Glomerular endothelial cell (primary cell): Measurements from ENCODE around the gene CCDC136. TPM values are rescaled to one million over a fixed set of nuclear protein-coding genes. Genes with fewer than 3 reads are reported as not detected.

Experiments used
- DNase-seq: peaks from one replicate; pipeline ENCODE4 v3.0.0-alpha.2; 2011; ENCODE audit warnings: low read depth, low spot score; ENCODE audit errors: extremely low read depth
- total RNA-seq: library from RNA; depleted of rRNA; stranded (reverse); fragments of >200 nt; gene quantifications from 2 replicates; pipeline ENCODE4 v1.2.3, GENCODE V29; 2015

The CCDC136 gene
- total RNA-seq, 1 donor from 2014 or later: 2.3 TPM

DNA sequence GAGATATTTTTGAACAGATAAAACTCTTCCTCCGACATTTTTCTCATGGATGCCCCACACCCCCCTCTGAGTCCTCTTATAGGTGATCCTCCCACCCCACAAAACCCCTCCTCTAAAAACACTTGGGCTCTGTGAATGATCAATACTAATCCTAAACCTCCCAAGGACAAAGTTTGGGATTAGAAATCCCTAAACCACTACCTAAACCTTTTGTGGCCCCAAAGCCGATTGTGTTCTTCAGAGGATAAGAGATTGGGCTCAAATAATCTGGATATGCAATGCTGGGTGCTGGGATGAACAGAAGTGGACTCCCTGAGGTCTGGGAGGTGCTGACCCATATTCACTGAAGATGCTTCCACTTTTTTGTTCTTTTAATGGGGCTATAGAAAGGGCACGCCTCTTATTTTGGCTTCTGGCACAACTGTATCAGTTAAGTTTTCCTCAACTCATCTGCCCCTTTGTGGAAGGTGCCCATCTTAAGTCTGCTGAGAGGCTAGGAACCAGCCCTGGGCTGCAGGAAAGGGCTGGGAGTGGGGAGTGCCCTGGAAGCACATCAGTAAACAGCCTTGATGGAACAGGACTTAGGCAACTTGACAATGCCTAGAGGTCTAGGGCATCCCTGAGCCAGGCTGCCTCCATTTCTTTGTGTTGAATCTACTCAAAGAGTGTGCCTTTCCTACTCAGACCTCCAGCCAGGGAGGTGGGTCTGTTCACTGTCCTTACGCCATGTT is 15.9 kb upstream of the CCDC136 start, which contains the start of gene OPN1SW:
TSS of gene OPN1SW (minus strand) at position 51 of the 731 bp plus-strand sequence. CDS start at position 38, 13 bp downstream.
- DNase-seq: no peak

DNA sequence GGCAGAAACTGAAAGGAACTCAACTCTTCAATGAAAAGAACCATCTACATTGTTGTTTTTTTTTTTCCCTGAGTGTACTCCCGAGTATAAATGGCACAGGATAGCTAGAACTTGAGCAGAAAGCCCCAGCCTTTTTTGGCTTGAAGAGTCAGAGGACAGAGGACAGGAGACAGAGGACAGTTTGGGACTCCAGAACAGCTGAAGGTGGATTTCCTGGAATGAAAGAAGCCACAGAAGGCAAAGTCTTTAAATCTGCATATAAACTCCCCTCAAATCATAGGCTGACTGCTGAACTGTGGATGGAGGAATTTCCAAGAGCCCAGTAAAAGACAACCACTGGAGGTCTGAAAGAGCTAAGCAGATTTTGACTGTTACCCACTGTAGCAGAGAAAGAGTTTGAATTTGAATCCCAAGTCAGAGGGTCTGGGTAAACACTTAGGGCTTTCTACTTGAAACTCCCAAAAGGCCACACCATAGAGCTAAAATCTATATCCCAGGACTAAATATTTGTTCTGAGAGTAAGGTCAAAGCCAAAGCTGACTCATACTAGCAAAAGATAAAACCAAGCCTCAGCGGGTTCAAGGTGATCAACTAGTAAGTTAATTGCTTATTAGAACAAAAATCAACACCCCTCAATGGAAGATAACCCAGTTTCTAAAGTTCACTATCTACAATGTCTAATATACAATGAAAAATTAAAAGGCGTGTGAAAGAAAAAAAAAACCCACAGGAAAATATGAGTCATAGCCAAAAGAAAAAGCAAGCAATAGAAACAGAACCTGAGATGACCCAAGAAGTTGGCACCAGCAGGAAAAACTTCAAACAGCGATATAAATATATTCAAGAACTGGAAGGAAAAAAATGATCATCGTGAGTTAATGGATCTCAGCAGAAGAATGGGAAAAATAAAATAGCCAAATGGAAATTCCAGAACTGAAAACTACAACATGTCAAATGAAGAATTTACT is 14.3 kb upstream of the CCDC136 start:
- DNase-seq: no peak

DNA sequence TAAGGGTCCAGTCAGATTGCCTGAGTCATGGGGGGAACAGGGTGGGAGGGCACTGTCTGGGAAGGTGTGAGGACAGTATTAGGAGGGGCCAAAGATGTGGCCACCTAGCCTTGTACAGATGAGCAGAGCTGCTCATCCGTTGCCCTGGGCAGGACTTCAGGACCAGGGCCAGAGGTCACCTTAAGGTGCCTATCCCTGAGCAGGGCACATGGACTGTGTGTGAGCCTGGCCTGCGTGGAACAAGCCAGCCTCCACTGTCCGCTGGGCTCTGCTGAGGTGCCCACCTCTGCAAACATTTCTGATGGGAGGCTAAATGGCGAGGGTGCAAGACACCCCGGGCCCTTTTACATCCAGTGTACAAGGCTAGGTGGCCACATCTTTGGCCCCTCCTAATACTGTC is 12.8 kb upstream of the CCDC136 start:
- DNase-seq: no peak

DNA sequence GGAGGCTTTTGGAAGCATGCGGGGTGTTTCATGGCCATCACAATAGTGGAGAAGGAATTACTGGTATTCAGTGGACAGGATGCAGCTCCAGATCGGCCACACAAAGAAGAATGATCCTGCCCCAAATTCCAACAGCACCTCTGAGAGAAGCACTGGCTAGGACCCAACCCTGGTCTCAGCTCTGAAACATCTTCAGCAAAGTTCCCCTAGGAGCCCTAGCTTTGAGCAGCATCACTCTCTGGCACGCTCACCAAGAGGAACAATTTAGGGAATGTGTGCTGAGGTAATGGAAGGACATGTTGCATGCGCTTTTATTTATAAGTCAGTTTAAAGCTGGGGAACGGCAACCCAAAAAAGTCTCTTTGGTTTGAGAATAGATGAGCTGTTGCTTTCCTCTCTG is 10.6 kb upstream of the CCDC136 start:
- no peak for DNase-seq

DNA sequence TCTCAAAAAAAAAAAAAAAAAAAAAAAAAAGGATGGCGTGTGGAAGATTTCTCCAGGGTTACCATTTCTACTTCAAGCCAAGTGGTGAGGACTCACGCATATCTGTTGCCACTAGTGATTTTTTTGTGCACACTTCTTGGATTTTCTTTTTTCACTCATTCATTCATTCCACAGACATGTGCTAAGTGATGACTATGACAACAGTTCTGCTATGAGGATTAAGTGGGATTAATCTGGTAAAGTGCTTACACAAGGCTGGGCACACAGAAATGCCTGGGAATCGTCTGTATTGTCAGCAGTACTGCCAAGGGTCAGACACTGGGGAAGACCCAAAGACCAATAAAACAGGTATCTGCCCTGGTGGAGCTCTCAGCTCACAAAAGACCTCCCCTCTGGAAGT is 9.9 kb upstream of the CCDC136 start:
- DNase-seq: no peak

DNA sequence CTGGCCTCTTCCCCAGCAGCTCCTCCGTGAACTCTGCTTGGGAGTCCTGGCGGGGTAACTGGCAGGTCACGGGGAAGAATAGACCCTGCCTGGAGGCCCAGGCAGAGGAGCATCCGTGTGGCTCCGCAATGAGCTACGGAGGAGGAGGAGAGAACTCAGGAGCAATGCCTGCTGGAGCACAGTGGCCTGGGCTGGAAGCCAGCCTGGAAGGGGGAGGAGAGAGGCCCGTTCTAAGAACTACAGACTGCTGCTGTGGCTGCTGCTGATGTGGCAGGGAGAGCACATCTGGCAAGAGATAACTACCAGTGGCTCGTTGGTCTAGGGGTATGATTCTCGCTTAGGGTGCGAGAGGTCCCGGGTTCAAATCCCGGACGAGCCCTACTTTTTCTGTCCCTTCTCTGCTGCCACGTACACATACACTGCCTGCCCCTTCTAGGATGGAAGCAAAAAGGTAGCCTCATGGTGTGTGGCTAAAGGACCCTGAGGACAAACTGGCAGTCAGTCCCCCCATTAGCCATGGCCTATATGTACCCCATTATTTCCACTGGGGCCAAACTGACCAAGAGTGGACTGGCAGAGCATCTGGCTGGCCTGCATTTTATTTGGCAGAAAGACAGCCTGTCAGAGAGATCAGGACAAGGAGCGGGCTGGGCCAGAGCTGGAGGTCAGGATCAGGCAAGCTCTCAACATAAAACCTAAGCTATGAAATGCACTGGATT is 8.5 kb upstream of the CCDC136 start:
- DNase-seq: no peak

DNA sequence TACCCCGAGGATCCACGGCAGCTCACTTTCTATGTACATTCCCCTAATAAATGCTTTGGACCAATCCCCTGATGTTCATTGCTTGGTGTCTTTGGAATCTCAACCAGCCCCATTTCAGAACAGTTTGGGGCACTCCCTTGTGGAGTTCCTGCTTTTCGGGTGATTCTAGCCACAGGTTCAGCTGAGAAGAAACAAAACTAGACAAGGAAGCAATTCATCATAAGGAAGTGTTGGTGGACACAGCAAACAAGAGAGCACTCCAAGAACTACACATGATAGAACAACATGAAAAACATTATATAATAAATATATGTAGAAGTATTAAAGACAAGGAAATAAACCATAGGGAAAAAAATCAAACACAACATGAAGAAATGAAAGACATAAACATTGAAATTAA is 6.0 kb upstream of the CCDC136 start:
- no peak for DNase-seq

DNA sequence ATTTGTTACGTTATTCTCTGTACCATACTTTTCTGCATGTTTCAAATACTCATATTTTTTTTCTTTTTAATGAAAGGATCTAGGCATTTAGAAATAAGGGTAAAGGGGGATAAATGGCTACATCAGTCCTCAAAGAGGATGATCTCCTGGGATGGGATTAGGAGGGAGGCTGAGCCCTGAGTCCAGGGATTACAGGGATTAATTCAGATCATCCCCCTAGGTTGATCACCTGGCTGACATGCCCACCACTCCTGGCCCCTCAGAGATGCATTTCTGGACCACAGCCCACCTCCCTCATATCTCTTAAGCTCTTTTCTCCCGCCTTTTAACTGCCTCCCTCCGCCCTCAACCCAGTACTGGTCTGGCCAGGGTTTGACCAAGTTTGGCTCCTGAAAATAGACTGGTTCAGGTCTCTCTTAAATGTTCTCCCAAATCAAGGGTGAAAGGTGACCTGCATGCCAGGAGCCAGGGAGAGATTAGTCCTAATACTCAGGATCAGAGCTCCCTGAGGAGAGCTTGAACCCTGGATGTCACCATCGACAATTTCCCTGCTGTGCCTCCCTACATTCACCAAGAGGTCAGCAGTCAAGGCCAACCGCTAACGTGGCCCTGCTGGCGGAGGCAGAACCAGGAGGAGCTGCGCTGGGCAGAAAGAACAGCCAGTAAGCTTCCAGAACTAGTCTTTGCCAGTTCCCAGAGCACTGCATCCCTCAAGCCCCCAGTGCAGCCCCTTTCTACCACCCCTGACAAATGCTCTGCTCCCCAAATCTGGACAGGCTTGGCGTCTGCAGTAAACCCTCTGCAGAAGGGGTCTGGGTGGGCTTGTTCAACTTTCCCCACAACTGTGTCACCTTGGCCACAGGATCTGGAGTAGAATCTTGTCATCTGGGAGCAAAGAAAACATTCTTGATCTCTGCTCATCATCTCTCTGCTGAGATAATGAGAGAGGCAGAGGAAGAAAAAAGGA is 3.0 kb upstream of the CCDC136 start:
- DNase-seq: no peak

DNA sequence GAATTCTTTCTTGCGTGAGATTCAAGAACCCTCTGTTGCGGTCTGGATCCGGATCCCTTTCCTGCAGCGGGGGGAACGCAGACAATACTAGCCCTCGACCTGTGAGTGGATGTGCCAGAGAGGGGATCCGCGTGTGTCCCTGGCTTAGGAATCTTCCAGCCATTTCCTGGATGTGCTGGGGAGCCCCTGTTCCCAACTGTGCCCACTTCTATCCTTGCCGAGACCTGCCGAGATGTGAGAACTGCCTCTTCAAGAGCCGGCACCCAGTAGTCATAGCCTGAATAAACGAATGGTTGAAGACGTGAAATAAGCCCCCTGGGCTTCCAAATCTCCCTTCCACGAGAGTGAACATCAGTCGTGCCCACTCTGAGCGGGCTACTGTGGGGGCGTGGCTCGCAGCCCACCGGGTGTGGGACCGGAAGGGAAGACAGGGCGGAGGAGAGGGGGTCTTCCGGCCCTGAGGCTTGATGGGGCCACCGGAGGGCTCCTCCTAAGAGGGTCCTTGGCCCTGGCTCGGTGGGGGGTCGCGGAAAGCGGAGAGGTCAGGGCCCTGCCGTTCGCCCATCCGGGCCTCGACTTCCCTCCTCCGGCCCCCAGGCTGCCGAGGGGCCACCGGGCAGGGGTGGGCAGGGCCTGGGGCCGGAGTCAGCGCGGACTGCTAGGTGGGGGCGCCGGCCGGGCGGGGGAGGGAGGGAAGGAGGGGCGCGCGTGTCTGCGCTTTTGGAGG is 1.3 kb upstream of the CCDC136 start:
- no peak for DNase-seq

DNA sequence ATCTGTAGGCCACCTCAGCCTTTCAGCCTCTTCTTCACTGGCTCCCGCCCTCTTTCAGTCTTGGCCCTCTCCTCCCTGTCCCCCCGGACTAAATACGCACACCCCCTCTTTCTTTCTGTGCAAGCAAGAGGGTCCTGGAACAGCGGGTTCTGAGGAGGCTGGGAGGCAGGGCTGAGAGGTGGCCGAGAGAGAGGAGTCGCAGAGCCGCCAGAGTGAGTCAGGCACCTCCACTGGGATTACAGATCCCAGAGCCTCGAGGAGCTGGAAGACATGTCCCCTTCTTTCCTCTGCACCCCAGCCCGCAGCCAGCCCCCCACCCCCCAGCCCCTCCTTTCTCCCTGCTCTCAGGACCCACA is 182 bp downstream of the CCDC136 start:
- DNase-seq: no peak

DNA sequence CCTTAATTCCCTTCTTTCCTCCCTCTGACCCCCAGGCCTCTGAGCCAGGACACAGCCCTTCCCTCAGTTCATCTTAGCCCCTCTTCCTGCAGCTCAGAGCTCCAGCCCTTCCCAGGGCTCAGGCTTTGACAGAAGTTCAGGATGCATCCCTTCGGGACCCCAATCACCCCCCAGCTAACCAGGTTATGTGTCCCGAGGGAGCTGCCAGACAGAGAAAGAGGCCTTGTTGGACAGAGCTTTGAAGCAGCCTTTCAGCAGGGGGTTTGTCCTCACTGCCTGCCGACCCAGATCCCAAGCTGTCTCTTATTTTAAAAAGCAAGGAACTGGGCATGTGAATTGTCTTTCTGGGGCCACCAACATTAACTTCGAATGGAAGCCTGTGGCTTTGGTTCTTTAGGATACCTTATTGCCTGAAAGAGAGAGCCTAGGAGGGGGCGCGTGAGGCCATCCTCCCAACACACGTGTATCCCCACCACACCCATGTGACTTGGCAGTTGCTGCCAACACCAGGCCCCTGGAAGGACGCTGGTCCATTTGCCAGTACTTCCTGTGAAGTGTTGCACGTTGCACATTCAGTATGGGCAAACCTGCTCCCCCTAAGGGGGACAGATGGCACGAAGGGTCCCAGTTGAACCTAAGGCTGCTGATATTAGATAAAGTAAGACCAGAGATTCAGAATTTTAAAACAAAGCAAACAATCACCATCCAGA is 858 bp downstream of the CCDC136 start:
- DNase-seq: no peak

DNA sequence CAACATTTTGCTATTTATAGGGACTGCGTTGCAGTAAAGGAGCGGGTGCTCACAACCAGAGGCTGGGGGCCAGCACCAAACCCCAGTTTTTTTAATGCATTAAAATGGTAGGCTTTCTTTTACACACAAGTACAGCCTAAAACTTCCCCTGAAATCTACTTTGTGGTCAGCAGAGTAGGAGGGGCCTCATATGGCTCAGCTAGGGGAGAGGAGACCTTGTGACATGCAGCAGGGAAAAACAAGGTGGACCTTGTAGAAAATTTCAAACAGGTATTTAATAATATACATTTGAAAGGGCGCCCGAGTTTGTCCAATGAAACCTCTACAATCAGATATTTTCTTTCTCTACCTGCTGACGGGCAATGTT is 1.4 kb downstream of the CCDC136 start:
- no peak for DNase-seq

DNA sequence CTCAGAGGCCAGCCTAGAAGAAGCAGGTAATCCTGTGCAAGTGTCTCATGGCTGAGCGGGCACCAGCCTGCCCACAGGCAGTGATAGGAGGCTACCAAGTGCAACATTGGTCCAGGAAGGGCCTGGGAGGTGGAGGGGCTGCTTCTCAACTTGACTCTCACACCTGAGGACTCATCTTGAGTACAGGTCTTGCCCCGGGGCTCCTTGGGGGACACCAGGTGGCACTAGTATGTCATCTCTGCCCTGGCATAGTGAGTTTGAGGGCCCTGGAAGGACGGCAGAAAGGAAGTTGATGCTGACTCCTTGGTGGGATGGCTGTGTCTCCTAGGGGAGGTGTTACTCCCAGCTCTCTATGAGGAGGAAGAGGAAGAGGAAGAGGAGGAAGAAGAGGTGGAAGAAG is 2.3 kb downstream of the CCDC136 start:
- DNase-seq: no peak

DNA sequence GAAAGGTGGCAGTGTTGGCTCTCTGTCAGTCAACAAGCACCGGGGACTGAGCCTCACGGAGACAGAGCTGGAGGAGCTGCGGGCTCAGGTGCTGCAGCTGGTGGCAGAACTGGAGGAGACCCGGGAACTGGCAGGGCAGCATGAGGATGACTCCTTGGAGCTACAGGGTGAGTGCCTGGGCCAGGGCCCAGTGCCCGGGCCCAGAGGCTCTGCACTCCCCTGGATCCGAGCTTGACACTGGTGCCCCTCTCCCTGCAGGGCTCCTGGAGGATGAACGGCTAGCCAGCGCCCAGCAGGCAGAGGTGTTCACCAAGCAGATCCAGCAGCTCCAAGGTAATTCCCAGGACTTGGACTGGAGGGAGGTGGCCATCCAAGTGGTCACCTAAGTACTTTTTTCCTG is 2.7 kb downstream of the CCDC136 start:
- DNase-seq: no peak

DNA sequence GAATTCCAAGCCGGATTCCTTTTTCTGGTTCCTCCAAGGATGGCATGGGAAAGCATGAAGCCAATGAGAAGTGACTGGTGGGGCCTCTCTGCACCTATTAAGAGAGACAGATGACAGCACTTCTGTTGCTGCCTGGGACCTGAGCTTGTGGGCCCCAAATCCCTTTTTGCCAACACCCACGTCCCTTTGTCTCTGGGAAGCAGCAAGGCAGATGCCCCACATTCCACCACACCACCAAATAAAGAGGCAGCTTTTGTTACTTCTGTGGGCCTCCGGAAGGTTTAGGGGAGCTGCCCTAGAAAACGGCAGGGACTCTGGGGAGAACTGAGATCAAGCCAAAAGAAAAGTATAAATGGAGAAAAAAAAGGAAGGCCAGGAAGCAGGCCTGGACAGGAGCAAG is 3.4 kb downstream of the CCDC136 start:
- no peak for DNase-seq

DNA sequence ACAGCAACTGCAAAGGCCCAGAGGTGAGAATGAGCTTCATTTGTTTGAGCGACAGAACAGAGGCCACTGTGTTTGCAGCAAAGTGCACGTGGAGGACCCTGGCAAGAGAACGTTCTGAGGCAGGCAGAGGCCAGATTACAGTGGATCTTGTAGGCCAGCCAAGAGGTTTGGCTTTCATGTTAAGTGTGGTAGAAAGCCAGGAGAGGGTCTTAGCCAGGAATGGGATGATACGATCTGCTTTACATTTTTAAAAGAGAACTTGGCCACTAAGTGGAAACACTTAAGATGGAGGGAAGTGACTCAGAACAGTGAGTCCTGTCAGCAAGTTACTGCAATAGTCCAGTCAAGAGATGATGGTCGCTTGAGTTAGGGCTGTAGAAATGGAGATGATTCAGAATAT is 4.6 kb downstream of the CCDC136 start:
- DNase-seq: no peak

DNA sequence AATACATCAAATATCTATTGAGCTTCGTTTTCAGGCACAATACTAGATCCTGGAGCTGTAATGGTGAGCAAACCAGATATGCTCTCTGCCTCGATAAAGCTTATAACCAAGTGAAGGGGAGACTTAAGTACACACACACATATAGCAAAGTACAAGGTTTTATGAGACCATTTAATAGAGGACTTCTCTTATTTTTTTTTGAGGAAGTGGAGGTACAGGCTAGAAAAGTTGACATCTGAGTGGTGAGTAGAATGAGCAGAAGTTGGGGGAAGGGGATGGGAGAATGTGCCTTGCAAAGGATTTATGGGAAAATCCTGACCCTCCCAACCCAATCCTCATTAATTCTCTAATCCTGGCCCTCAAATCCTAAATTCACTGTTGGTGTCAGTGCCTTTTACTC is 7.7 kb downstream of the CCDC136 start:
- no peak for DNase-seq

DNA sequence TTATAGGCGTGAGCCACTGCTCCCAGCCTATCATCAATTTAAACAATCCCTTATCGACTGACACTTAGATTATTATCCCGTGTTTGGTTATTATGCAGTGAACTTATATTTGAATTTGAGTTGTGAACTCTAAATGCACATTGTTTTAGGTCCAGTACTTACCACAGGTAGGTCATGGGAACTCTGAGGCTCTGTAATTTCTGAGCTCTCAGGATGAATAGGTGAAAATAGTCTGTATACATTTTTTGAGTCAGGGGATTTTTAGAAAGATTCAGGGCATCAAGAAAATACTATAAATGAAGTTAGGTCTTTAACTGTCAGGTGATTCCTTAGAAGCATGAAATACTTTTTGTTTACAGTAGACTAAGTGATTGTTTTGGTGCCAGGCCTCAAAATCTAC is 8.8 kb downstream of the CCDC136 start:
- DNase-seq: no peak

DNA sequence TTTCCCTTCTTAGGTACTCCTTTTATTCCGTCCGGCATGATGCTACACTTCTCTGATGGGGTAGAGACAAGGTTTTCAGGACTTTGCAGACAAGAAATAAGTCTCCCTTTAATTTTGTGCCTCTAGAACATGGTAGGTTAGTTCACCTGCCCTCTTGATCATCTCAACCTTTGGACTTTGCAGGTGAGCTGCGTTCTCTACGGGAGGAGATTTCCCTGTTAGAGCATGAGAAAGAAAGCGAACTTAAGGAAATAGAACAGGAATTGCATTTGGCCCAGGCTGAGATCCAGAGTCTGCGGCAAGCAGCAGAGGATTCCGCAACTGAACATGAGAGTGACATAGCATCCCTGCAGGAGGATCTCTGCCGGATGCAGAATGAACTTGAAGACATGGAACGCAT is 9.2 kb downstream of the CCDC136 start:
- DNase-seq: no peak
